GM23248 (cell line): ENCODE results near the gene GANC. TPM values are rescaled to one million over a fixed set of nuclear protein-coding genes. Genes with fewer than 3 reads are reported as not detected.

Experiments
- DNase-seq: peaks from one replicate; pipeline ENCODE4 v3.0.0-alpha.2; 2015
- H2AFZ ChIP-seq: fragments of 200-600 bp; sonication (generic); 2 replicates; pipeline ENCODE4 v1.6.1; 2016; ENCODE audit warnings: antibody characterized with exemption
- H3F3A ChIP-seq: fragments of 200-600 bp; sonication (generic); 2 replicates; pipeline ENCODE4 v1.6.1; 2016; ENCODE audit warnings: mild to moderate bottlenecking, antibody characterized with exemption, mixed run types; ENCODE audit not compliant: insufficient read depth
- H3K27ac ChIP-seq: fragments of 200-600 bp; sonication (generic); 2 replicates; pipeline ENCODE4 v1.5.1; 2016; ENCODE audit warnings: mild to moderate bottlenecking
- H3K27me3 ChIP-seq: fragments of 200-600 bp; sonication (generic); replicated peaks from 2 replicates; pipeline ENCODE4 v1.6.1; 2016; ENCODE audit warnings: mild to moderate bottlenecking; ENCODE audit not compliant: insufficient read depth
- H3K36me3 ChIP-seq: fragments of 200-600 bp; sonication (generic); 2 replicates; pipeline ENCODE4 v1.6.1; 2016; ENCODE audit warnings: low read depth, mild to moderate bottlenecking
- H3K4me1 ChIP-seq: fragments of 200-600 bp; sonication (generic); 2 replicates; pipeline ENCODE4 v1.6.1; 2016; ENCODE audit warnings: mild to moderate bottlenecking; ENCODE audit not compliant: insufficient read depth
- H3K4me2 ChIP-seq: fragments of 200-600 bp; sonication (generic); one replicate; pipeline ENCODE4 v1.6.1; 2016; ENCODE audit warnings: mild to moderate bottlenecking; ENCODE audit not compliant: unreplicated experiment
- H3K4me3 ChIP-seq: fragments of 200-600 bp; sonication (generic); 2 replicates; pipeline ENCODE4 v1.5.1; 2016; ENCODE audit warnings: mild to moderate bottlenecking
- H3K79me2 ChIP-seq: fragments of 200-600 bp; sonication (generic); 2 replicates; pipeline ENCODE4 v1.6.1; 2016; ENCODE audit warnings: mild to moderate bottlenecking; ENCODE audit not compliant: insufficient read depth
- H3K9ac ChIP-seq: fragments of 200-600 bp; sonication (generic); 2 replicates; pipeline ENCODE4 v1.6.1; 2016; ENCODE audit warnings: mild to moderate bottlenecking
- H3K9me2 ChIP-seq: fragments of 200-600 bp; sonication (generic); 2 replicates; pipeline ENCODE4 v1.6.1; 2016; ENCODE audit warnings: mixed run types, mild to moderate bottlenecking, moderate library complexity; ENCODE audit not compliant: insufficient read depth
- H3K9me3 ChIP-seq: fragments of 200-600 bp; sonication (generic); one replicate; pipeline ENCODE4 v1.6.1; 2017; ENCODE audit warnings: low read depth
- H4K20me1 ChIP-seq: fragments of 200-600 bp; sonication (generic); 2 replicates; pipeline ENCODE4 v1.6.0; 2016; ENCODE audit not compliant: insufficient read depth
- EZH2 ChIP-seq: fragments of 200-600 bp; sonication (generic); IDR thresholded peaks from 2 replicates; pipeline ENCODE4 v1.6.1; 2018; ENCODE audit warnings: antibody characterized with exemption, mild to moderate bottlenecking; ENCODE audit not compliant: insufficient read depth, poor library complexity, severe bottlenecking
- EZH2phosphoT487 ChIP-seq: fragments of 200-600 bp; sonication (generic); IDR thresholded peaks from 2 replicates; pipeline ENCODE4 v1.6.1; 2018; ENCODE audit warnings: antibody characterized with exemption, moderate library complexity, mild to moderate bottlenecking, low read depth; ENCODE audit not compliant: insufficient read depth
- WGBS, 2 experiments: methylation state at CpG; one replicate each; pipeline ENCODE4 v1.1.6; 2015 to 2017; ENCODE audit warnings: low lambda C conversion rate in 2 of 2, low coverage in 1 of 2; ENCODE audit errors: missing lambda C conversion rate in 2 of 2; 5-methylcytosine and 5-hydroxymethylcytosine counted together
- in situ Hi-C: fragments of 300-500 bp; cut with MboI; formaldehyde crosslinking; loops from 2 replicates; pipeline ENCODE4 v1.15.0; 2020
- polyA plus RNA-seq: library from polyadenylated mRNA; unstranded; fragments of >200 nt; fragmentation: Nextera tagmentation; extraction: Ambion mirVana; gene quantifications from 2 replicates; pipeline ENCODE4 v1.2.1, GENCODE V29; 2016
- total RNA-seq: library from RNA; depleted of rRNA; stranded (reverse); fragments of >200 nt; shearing (Covaris generic); gene quantifications from 2 replicates; pipeline ENCODE4 v1.2.3, GENCODE V29; 2014

The GANC gene
- total and polyA plus RNA-seq, 2 experiments from 2014 or later: 21.4 to 26.8 TPM

DNA sequence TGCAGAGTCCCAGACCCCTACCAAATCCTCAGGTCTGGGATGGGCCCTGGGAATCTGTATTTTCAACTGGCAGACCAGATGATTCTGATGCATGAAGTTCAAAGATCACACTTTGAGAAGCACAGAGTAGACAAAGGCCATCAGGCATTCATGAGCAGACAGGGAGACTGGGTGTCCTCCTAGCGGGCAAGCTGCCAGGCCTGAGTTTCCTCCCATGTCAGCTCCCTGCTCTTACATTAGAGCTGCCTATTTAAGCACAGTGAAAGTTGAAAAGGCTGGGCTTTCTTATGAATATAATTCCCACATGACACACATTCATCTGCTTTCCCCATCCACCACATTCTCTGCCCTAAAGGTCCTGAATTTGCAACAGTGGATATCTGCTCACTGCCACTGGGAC lies 100.3 kb downstream of the GANC start:
- 0 out of 2 replicates have a peak, but pooled peaks cover 6% of the 10 kb centered on the region for H3F3A ChIP-seq
- H3K4me1 ChIP-seq: peaks cover 7% of the 10 kb centered on the region; the same call in 1 of the 2 replicates
- H3K79me2 ChIP-seq: no peaks in the 10 kb centered on the region
- H3K27me3 ChIP-seq: no peaks in the 10 kb centered on the region
- H3K27ac ChIP-seq: no peak overlapping the region
- no peaks in the 10 kb centered on the region for H3K9me3 ChIP-seq
- H2AFZ ChIP-seq: no peak overlapping the region
- H3K4me2 ChIP-seq: no peak overlapping the region
- in situ Hi-C loops: no loop called here
- H3K9me2 ChIP-seq: no peaks in the 10 kb centered on the region
- no peaks in the 10 kb centered on the region for H4K20me1 ChIP-seq
- no peak for TF ChIP-seq EZH2
- TF ChIP-seq EZH2phosphoT487: no peak
- H3K4me3 ChIP-seq: no peak overlapping the region
- 68 to 70% methylated on average over 1 of the region's 1 CpG for WGBS, 2 experiments
- no peaks in the 10 kb centered on the region for H3K36me3 ChIP-seq
- DNase-seq: no peak
- H3K9ac ChIP-seq: no peak overlapping the region

DNA sequence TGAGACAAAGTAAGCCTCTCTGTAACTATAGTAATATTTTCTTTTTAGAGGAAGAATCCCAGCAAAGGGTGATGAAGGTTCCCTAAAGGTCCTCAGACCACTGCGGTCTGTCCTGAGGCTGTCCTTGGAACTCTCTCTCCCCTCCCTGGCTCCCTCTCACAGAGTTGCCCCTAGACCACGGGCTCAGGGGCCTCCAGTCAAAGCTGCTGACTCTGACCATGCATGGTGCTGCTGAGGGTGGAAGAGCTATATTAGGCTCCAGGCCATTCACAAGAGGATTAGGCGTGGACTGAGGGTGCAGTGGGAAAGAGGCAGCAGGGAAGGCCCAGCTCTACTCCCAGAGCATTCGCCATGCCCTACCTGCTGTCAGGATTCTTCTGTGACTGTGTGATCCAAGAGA lies 100.9 kb downstream of the GANC start:
- WGBS, 2 experiments: 85 to 89% methylated on average over 4 of the region's 4 CpGs
- in situ Hi-C loops: no loop called here

GRCh38 chr15:42374810-42375209 lies 101.8 kb downstream of the GANC start:
- 38 to 47% methylated on average over 1 of the region's 1 CpG for WGBS, 2 experiments
- in situ Hi-C loops: no loop called here
- no peaks in the 10 kb centered on the region for H3K9me3 ChIP-seq

More for the DNA sequence above, 100.9 kb downstream of the GANC start:
- DNase-seq: no peak
- H3K36me3 ChIP-seq: no peaks in the 10 kb centered on the region
- H3K79me2 ChIP-seq: no peaks in the 10 kb centered on the region
- no peak overlapping the region for H3K27ac ChIP-seq
- H4K20me1 ChIP-seq: no peaks in the 10 kb centered on the region
- no peak overlapping the region for H3K9ac ChIP-seq
- no peak overlapping the region for H3K4me3 ChIP-seq
- H3K4me2 ChIP-seq: no peak overlapping the region
- H3F3A ChIP-seq: 0 out of 2 replicates have a peak, but pooled peaks cover 5% of the 10 kb centered on the region
- H3K9me3 ChIP-seq: no peaks in the 10 kb centered on the region
- H2AFZ ChIP-seq: no peak overlapping the region
- no peaks in the 10 kb centered on the region for H3K9me2 ChIP-seq
- no peak for TF ChIP-seq EZH2phosphoT487
- TF ChIP-seq EZH2: no peak
- H3K27me3 ChIP-seq: no peaks in the 10 kb centered on the region
- H3K4me1 ChIP-seq: peaks cover 6% of the 10 kb centered on the region; the same call in 1 of the 2 replicates

DNA sequence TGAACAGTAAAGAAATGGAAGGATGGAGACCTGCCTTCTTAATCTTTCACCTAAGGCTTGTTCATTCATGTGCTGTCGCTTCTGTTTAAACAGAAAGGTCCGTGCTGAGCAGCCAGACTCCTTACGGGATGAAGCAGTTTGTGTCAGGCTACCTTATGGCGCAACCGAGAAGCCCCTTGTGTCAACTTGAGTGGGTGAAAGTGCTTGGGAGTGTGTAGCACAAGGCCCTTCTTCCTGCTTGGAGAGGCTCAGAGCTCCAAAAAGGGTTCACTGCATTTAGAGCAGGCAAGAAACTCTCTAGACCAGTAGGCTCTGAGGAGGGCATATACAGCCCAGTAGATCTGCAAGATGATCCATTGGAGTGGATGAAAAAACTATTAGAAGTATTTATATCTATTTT lies 102.3 kb downstream of the GANC start:
- no peak for TF ChIP-seq EZH2phosphoT487
- TF ChIP-seq EZH2: no peak

More at GRCh38 chr15:42374810-42375209, 101.8 kb downstream of the GANC start:
- no peaks in the 10 kb centered on the region for H3K27me3 ChIP-seq
- no peaks in the 10 kb centered on the region for H4K20me1 ChIP-seq
- no peak overlapping the region for H3K4me2 ChIP-seq
- no peaks in the 10 kb centered on the region for H3K4me1 ChIP-seq
- no peak overlapping the region for H2AFZ ChIP-seq
- DNase-seq: no peak
- H3F3A ChIP-seq: no peaks in the 10 kb centered on the region
- no peaks in the 10 kb centered on the region for H3K9me2 ChIP-seq
- H3K27ac ChIP-seq: no peak overlapping the region
- H3K36me3 ChIP-seq: no peaks in the 10 kb centered on the region
- H3K79me2 ChIP-seq: no peaks in the 10 kb centered on the region
- H3K4me3 ChIP-seq: no peak overlapping the region
- no peak overlapping the region for H3K9ac ChIP-seq
- no peak for TF ChIP-seq EZH2phosphoT487
- TF ChIP-seq EZH2: no peak

GRCh38 chr15:42375941-42376340 lies 102.9 kb downstream of the GANC start:
- 50 to 54% methylated on average over 4 of the region's 4 CpGs for WGBS, 2 experiments
- no peak for TF ChIP-seq EZH2
- no peak for TF ChIP-seq EZH2phosphoT487
- DNase-seq: no peak
- Histone ChIP-seq H3K4me1 (no peaks in the 10 kb centered on the region), H3K79me2 (no peaks in the 10 kb centered on the region), H3K9ac (no peak overlapping the region), H3F3A (no peaks in the 10 kb centered on the region), H4K20me1 (no peaks in the 10 kb centered on the region), H3K9me2 (no peaks in the 10 kb centered on the region), H3K4me2 (no peak overlapping the region), H3K36me3 (no peaks in the 10 kb centered on the region), H3K27ac (no peak overlapping the region), H3K4me3 (no peak overlapping the region), H3K9me3 (no peaks in the 10 kb centered on the region), H3K27me3 (no peaks in the 10 kb centered on the region), H2AFZ (no peak overlapping the region)
- in situ Hi-C loops: no loop called here

More for the DNA sequence above, 102.3 kb downstream of the GANC start:
- H2AFZ ChIP-seq: no peak overlapping the region
- H3K9me2 ChIP-seq: no peaks in the 10 kb centered on the region
- no peak overlapping the region for H3K4me2 ChIP-seq
- in situ Hi-C loops: no loop called here
- no peaks in the 10 kb centered on the region for H4K20me1 ChIP-seq
- WGBS, 2 experiments: 98 to 100% methylated on average over 5 of the region's 5 CpGs
- DNase-seq: no peak
- no peaks in the 10 kb centered on the region for H3K4me1 ChIP-seq
- H3K9me3 ChIP-seq: no peaks in the 10 kb centered on the region
- no peak overlapping the region for H3K27ac ChIP-seq
- H3F3A ChIP-seq: no peaks in the 10 kb centered on the region
- no peaks in the 10 kb centered on the region for H3K36me3 ChIP-seq
- no peak overlapping the region for H3K4me3 ChIP-seq
- no peaks in the 10 kb centered on the region for H3K27me3 ChIP-seq
- no peak overlapping the region for H3K9ac ChIP-seq
- no peaks in the 10 kb centered on the region for H3K79me2 ChIP-seq
